HG03571 (cell line): ENCODE data around the gene IRF4.
A peak's percentile ranks its signal among the peaks of the same experiment; 100 is the strongest.

ENCODE experiments used
- ATAC-seq: cut with Tn5 transposase; IDR thresholded peaks from one replicate; pipeline ENCODE4 v1.9.1; 2021; ENCODE audit not compliant: unreplicated experiment

IRF4 gene

DNA sequence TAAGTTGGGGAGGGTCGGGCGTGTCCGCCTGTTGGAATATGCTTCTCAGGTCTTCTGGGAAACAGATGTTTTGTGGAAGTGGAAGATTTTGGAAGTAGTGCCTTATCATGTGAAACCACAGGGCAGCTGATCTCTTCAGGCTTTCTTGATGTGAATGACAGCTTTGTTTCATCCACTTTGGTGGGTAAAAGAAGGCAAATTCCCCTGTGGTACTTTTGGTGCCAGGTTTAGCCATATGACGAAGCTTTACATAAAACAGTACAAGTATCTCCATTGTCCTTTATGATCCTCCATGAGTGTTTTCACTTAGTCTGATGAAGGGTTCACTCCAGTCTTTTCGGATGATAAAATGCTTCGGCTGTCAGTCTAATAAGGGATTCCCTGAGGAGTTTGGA is 4.6 kb downstream of the IRF4 start:
- no peak for ATAC-seq

DNA sequence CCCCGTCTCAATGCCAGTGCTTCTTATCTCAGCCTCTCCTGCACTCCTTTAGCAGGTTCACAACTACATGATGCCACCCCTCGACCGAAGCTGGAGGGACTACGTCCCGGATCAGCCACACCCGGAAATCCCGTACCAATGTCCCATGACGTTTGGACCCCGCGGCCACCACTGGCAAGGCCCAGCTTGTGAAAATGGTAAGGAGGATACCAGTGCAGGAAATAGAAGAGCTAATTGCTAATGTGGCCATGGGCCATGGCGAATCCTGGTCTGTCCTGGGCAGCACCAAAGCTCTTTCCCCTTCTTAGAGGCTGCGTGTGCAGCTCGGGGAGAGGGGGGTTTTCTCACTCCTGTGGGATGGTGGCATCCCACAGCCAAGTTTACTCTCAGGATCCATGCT is 5.5 kb downstream of the IRF4 start:
- no peak for ATAC-seq

DNA sequence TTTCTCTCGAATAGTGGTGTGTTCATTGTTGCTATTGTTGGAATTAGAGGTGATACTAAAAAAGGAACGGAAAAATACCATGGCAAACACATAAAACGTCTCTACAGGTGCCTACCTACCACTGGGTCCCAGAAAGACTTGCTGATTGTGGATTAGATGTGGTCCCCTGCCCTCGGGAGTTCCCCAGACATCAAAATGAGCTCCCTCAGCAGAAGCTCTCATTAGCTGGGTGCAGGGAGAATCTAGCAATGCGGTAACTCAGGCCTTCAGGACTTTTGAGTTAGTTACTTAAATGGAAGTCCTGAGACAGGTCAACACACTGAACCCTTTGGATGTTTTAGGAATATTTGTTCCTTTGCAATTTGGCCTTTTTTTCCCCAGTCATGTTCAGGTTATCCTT is 6.1 kb downstream of the IRF4 start:
- ATAC-seq = no peak

DNA sequence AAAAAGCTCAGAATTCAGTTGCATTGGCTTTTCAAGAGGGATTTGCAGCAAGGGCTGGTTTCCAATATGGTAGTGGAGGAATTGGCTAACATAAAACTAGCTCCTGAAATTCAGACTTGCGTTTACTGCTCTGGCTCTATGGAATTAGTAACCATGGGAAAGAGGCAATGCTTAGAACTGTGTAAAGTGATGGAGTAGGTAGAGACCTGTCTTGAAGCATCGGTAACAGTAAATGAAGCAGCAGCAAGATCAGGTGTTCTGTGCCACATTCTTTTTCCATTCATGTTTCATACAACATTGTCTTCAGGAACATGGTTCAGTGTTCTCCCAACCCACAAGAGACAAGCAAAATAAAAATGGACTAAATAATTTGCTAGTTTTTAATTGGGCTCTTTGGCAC is 6.5 kb downstream of the IRF4 start:
- ATAC-seq = no peak

- ATAC-seq = no peak
Measured at GRCh38 chr6:398558-399078, 7.1 kb downstream of the IRF4 start.

GRCh38 chr6:399785-400534 is 8.4 kb downstream of the IRF4 start:
- peak; percentile 30 for ATAC-seq

GRCh38 chr6:400815-401214 is 9.3 kb downstream of the IRF4 start:
- ATAC-seq = no peak

GRCh38 chr6:401239-401993 is 9.9 kb downstream of the IRF4 start:
- ATAC-seq = no peak

DNA sequence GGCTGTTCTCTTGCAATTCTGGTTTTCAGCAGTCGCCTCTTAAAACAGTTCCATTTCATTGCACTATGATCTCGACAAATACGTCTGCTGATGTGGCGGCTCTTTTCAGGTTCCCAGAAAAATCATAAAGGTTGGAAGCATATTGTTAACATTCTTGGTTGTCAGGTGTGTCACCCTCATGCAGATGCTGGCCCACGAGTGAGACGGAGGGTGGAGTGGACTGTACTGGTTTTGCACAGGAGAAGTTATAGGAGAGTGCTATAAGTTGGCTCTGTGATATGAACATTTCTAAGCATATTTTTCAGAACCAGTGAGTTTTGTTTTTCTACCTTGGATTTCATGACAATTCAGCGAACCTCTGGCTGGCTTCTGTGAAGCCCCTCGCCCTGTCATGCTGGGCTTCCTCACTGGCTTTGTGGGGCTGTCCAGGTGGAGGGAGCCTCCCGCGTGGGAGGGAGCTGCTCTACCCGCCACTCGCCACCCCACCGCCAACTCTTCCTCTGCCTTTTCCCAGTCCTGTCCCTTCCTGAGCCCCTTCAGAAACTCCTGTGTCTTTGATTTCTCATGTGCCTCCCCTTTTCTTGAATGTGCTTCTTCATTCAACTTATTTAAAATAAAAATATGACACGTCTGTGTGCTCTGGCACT is 10.6 kb downstream of the IRF4 start:
- no peak for ATAC-seq

DNA sequence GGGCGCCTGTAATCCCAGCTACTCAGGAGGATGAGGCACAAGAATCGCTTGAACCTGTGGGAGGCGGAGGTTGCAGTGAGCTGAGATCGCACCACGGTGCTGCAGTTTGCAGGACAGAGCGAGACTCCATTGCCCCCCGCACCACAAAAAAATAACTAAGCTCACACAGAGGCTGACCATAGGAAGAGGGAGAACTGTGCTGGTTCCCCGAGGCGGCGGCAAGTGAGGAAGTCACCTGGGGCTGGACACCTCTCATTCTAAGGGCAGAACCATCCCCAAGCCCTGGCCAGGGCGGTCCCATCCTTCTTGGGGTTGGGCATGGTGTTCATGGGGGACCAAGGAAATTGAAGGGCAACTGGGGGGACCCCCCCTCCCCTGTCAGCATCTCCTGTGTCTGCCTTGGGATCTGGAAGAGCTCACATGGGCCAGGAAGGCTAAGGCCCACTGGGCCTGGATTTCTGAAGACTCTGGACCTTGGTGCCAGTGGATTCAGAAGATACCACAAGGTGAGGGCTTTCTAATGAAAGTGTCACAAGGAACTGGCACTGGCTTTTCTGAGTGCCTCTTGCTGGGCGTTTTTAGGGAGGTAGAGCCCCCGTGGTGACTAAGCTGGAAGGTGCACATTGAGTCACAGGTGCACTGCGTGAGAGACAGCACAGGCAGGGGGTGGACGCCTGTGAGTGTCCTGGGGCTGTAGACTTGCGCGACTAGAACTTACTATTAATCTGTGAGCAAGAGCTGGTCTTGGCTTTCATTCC is 11.5 kb downstream of the IRF4 start:
- no peak for ATAC-seq

DNA sequence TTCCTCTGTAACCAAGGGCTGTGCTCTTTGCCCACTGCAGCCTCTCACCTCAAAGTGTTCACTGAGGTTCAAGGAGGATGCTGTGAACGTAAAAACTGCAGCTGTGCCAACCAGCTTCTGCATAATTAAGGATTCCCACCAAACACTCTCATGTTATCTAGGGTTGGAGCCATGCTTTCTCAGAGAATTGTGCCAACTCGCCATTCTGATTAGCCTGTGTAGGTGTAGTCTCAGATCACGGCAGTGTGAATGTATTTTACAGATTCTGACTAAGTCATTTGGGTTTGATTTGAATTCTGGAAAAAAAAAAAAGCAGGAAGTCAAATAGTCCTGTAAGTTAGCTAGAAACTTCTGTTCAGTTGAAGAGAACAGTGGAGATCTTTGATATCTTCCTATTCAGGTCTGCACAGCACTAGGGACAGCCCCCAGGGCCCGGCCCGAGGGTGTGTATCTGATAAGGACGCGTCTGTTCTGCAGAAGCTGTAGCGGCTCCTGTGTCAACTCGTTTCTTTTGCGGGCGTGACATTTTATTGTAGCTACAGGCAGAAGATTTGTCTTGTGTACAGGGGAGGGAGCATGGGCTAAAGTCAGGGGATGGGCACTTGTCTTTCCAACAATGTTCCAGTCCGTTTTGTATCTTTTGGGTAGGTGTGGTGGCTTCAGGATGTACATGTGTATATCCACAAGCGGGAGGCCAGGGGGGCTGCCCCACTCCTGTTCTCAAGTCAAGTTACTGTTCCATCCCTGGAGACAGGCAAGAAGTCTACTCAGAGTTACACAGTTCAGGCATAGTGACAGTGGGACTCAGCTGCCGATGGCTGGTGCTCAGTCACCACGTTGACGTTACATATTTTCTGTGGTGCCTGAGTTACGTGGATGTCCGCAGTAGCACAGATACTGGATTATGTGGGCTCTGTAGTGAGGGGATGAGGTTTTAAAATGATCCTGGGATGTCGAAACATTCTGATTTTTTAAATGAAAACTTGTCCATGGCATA is 12.4 kb downstream of the IRF4 start:
- no peak for ATAC-seq

DNA sequence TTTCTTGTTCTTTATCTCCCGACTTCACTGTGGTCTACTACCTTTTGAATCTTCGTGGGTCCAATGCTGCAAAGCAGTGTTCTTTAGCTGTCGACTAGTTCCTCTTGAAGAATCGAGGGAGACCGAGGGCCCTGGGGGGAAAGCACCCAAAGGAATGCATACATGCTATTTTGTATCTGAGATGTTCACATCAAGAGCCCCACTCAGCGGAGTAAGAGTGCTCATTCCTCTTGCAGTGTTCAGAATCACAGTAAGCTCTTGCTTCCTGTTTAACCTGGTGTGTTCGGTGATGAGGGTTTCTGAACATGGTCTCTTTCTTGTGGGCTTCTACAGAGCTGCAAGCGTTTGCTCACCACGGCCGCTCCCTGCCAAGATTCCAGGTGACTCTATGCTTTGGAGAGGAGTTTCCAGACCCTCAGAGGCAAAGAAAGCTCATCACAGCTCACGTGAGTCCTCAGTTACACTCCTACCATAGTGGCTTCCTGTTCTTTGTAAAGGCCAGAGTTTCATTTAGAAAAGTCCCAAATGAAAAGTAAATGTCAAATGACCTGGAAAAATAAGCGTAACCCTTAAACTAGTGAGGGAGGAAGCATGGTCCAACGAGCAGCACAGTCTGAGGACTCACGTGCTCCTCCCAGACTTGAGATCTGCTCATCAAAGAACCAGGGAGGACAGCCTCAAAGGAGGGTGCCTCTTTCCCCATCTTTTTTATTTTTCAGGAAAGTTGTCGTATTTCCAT is 13.3 kb downstream of the IRF4 start:
- no peak for ATAC-seq

DNA sequence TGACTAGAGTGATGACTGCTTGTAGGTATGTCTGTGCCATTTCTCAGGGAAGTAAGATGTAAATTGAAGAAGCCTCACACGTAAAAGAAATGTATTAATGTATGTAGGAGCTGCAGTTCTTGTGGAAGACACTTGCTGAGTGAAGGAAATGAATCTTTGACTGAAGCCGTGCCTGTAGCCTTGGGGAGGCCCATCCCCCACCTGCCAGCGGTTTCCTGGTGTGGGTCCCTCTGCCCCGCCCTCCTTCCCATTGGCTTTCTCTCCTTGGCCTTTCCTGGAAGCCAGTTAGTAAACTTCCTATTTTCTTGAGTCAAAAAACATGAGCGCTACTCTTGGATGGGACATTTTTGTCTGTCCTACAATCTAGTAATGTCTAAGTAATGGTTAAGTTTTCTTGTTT is 16.6 kb downstream of the IRF4 start:
- ATAC-seq = no peak

GRCh38 chr6:408599-409102 is 17.1 kb downstream of the IRF4 start:
- no peak for ATAC-seq

DNA sequence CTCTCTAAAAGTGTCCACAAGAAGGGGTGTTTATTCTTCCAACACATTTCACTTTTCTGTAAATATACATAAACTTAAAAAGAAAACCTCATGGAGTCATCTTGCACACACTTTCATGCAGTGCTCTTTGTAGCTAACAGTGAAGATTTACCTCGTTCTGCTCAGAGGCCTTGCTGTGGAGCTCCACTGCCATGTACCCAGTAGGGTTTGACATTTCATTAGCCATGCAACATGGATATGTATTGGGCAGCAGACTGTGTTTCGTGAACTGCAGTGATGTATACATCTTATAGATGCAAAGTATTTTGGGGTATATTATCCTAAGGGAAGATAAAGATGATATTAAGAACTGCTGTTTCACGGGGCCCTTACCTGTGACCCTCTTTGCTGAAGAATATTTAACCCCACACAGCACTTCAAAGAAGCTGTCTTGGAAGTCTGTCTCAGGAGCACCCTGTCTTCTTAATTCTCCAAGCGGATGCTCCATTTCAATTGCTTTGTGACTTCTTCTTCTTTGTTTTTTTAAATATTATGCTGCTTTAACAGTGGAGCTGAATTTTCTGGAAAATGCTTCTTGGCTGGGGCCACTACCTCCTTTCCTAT is 17.9 kb downstream of the IRF4 start:
- ATAC-seq = no peak

GRCh38 chr6:410555-411395 is 19.2 kb downstream of the IRF4 start:
- no peak for ATAC-seq

DNA sequence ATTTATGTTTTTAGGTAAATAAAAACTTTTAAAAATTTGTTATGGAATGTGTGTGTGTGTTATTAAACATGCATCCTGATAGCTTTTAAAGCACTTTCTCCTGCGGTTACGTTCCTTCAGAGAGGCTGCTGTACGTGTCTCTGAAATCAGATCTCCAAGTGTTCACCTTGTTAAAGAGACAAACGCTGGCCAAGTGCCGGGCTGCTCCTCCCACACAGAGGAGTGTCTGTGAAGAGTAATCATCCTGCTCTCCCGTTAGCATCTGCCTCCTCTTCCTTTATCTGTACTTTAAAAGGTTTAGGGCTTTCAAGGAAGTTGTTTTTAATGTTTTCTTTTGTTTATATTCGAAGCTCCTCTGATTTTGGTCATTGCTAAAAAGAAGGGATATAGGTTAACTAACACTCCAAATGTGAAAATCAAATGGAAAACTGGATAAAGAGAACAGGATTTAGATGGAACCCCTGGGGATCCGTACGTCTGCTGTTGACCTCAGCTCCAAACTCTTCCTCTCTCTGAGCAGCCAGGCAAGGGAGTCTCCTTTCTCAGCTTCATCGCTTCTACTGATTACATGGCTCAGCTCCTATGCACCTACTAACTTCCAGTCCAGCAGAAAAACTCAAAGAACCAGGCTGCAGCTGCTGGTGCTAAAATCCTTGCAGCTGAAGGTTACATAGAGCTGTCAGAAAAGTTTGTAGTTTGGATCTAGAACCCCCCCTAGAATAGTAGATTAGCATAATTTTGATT is 20.0 kb downstream of the IRF4 start:
- no peak for ATAC-seq
